Measurements from ENCODE around the gene NDUFA5. TPM values are rescaled to one million over a fixed set of nuclear protein-coding genes. Genes with fewer than 3 reads are reported as not detected.

The NDUFA5 gene
- total RNA-seq, 1 experiment from 2014 or later = 77.0 TPM

GRCh38 chr7:123588376-123588775, 30.8 kb upstream of the NDUFA5 start (continued):
- TF ChIP-seq ERG (CRISPR knock-in tag; IDR thresholded peaks at IDR 0.05) (no peak), ZNF423 (CRISPR knock-in tag; IDR thresholded peaks at IDR 0.05) (no peak)

GRCh38 chr7:123583821-123584220, 26.2 kb upstream of the NDUFA5 start:
- Mint-ChIP-seq H3K4me1 (peaks cover 24% of the 10 kb centered on the region), H3K9me3 (no peaks in the 10 kb centered on the region), H3K27me3 (ENCODE audit: low read depth) (no peaks in the 10 kb centered on the region), H3K36me3 (no peaks in the 10 kb centered on the region), H3K27ac (no peak overlapping the region), H3K4me3 (no peak overlapping the region)
- ATAC-seq = no peak
- DNase-seq (ENCODE audit: low spot score) = no peak
- ChIA-PET CTCF (interaction anchor here (1.1 to 1.5 kb wide), 3 partner anchors 10 to 99 kb away, joined by 3 to 6 read pairs (median 3); no protein-coding TSS in a partner anchor), POLR2A (no interaction called here)
- no peak for TF ChIP-seq USF2 (CRISPR knock-in tag; IDR thresholded peaks at IDR 0.05)
- no peak for TF ChIP-seq KAT7 (CRISPR knock-in tag; IDR thresholded peaks at IDR 0.05; ENCODE audit: borderline replicate concordance)
- no peak for TF ChIP-seq ZNF232 (CRISPR knock-in tag; IDR thresholded peaks at IDR 0.05)
- no peak for TF ChIP-seq GABPB1 (CRISPR knock-in tag; IDR thresholded peaks at IDR 0.05)

GRCh38 chr7:123581162-123581459, 23.5 kb upstream of the NDUFA5 start:
- no peaks in the 10 kb centered on the region for H3K36me3 Mint-ChIP-seq
- POLR2A ChIA-PET = no interaction called here
- ATAC-seq (no peak), DNase-seq (ENCODE audit: low spot score) (no peak)
- peaks cover 34% of the 10 kb centered on the region for H3K4me1 Mint-ChIP-seq
- H3K27ac Mint-ChIP-seq = no peak overlapping the region; the same call in 1 of the 2 replicates
- no peak for TF ChIP-seq ATF6 (CRISPR knock-in tag; IDR thresholded peaks at IDR 0.05)
- no peak for TF ChIP-seq E2F5 (CRISPR knock-in tag; IDR thresholded peaks at IDR 0.05)
- TF ChIP-seq JAZF1 (CRISPR knock-in tag; IDR thresholded peaks at IDR 0.05) = no peak
- no peak for TF ChIP-seq ZSCAN18 (CRISPR knock-in tag; IDR thresholded peaks at IDR 0.05)
- no peak overlapping the region for H3K4me3 Mint-ChIP-seq
- H3K9me3 Mint-ChIP-seq = no peaks in the 10 kb centered on the region
- CTCF ChIA-PET = interaction anchor here (0.6 to 2.7 kb wide), 13 partner anchors 10 to 291 kb away, joined by 3 to 20 read pairs (median 4); partner anchors contain the start of gene NDUFA5
- no peaks in the 10 kb centered on the region for H3K27me3 Mint-ChIP-seq (ENCODE audit: low read depth)

- Mint-ChIP-seq H3K36me3 (no peaks in the 10 kb centered on the region), H3K4me1 (peaks cover 38% of the 10 kb centered on the region), H3K9me3 (no peaks in the 10 kb centered on the region), H3K4me3 (no peak overlapping the region), H3K27me3 (ENCODE audit: low read depth) (no peaks in the 10 kb centered on the region), H3K27ac (no peak overlapping the region; the same call in 1 of the 2 replicates)
- TF ChIP-seq ZNF138 (CRISPR knock-in tag; conservative IDR thresholded peaks at IDR 0.05) (no peak), GTF2I (CRISPR knock-in tag; conservative IDR thresholded peaks at IDR 0.05) (peak; percentile 71; the same call in 1 of the 2 replicates)
- ChIA-PET POLR2A (no interaction called here), CTCF (interaction anchor here (0.6 to 2.7 kb wide), 12 partner anchors 10 to 292 kb away, joined by 3 to 20 read pairs (median 4); partner anchors contain the start of gene NDUFA5)
- DNase-seq (ENCODE audit: low spot score) (no peak), ATAC-seq (peak; percentile 95)
Observed at GRCh38 chr7:123580406-123581161, 23.0 kb upstream of the NDUFA5 start.
